ENCODE measurements around the gene CYB5RL. TPM values are rescaled to one million over a fixed set of nuclear protein-coding genes. Genes with fewer than 3 reads are reported as not detected.

Gene CYB5RL
- total RNA-seq, 4 donors from 2014 or later = 3.7 to 6.2 (median 5.2) TPM

- WGBS, 2 donors = 82 to 83% methylated on average over 3 to 4 of the region's 4 CpGs
- Histone ChIP-seq H3K27me3 (no peaks in the 10 kb centered on the region), H3K27ac (no peak overlapping the region), H3K9me3 (no peaks in the 10 kb centered on the region), H3K36me3 (no peaks in the 10 kb centered on the region), H3K4me1 (peaks cover 0 to under 1% of the 10 kb centered on the region in 2 donors), H3K4me3 (replicated peaks in 1 of 3) (no peak overlapping the region)
- TF ChIP-seq POLR2A (IDR thresholded peaks at IDR 0.05) (no peak), CTCF (IDR thresholded peaks at IDR 0.05) (no peak)
- DNase-seq = no peak
- intact Hi-C loops (cut with DNase I) = no loop called here
Observed at GRCh38 chr1:54245501-54245900, 45.7 kb upstream of the CYB5RL start.

GRCh38 chr1:54244655-54245054 lies 44.8 kb upstream of the CYB5RL start:
- TF ChIP-seq POLR2A (IDR thresholded peaks at IDR 0.05) = no peak
- no peak for TF ChIP-seq CTCF (IDR thresholded peaks at IDR 0.05)
- Histone ChIP-seq H3K4me3 (replicated peaks in 1 of 3) (no peak overlapping the region), H3K36me3 (no peaks in the 10 kb centered on the region), H3K4me1 (no peaks in the 10 kb centered on the region), H3K27ac (no peak overlapping the region), H3K9me3 (no peaks in the 10 kb centered on the region), H3K27me3 (no peaks in the 10 kb centered on the region)
- intact Hi-C loops (cut with DNase I) = no loop called here
- 88 to 92% methylated on average over 7 of the region's 7 CpGs for WGBS, 2 donors
- no peak for DNase-seq

GRCh38 chr1:54243022-54243421 lies 43.2 kb upstream of the CYB5RL start:
- no peak for DNase-seq
- Histone ChIP-seq H3K9me3 (no peaks in the 10 kb centered on the region), H3K4me3 (replicated peaks in 1 of 3) (no peak overlapping the region), H3K36me3 (peaks cover 0 to 1% of the 10 kb centered on the region in 2 donors), H3K27ac (no peak overlapping the region), H3K27me3 (no peaks in the 10 kb centered on the region), H3K4me1 (no peaks in the 10 kb centered on the region)
- TF ChIP-seq CTCF (IDR thresholded peaks at IDR 0.05) = no peak
- TF ChIP-seq POLR2A (IDR thresholded peaks at IDR 0.05) = no peak
- intact Hi-C loops (cut with DNase I) = no loop called here
- WGBS, 2 donors = 96% methylated on average over 13 of the region's 13 CpGs

GRCh38 chr1:54241364-54241763 lies 41.5 kb upstream of the CYB5RL start:
- WGBS, 2 donors = 82 to 89% methylated on average over 5 to 6 of the region's 6 CpGs

More at GRCh38 chr1:54241364-54241763, 41.5 kb upstream of the CYB5RL start:
- no peaks in the 10 kb centered on the region for H3K27me3 ChIP-seq
- no peak for DNase-seq
- no peaks in the 10 kb centered on the region for H3K4me1 ChIP-seq
- no peaks in the 10 kb centered on the region for H3K9me3 ChIP-seq
- intact Hi-C loops (cut with DNase I) = no loop called here
- peaks cover 0 to 8% of the 10 kb centered on the region in 2 donors for H3K36me3 ChIP-seq
- H3K4me3 ChIP-seq (replicated peaks in 1 of 3) = no peak overlapping the region
- no peak overlapping the region for H3K27ac ChIP-seq
- no peak for TF ChIP-seq CTCF (IDR thresholded peaks at IDR 0.05)
- TF ChIP-seq POLR2A (IDR thresholded peaks at IDR 0.05) = no peak

Measured in thyroid gland (tissue), 4 donors.